Measurements from ENCODE around the gene PPP3R1.

PPP3R1 gene

DNA sequence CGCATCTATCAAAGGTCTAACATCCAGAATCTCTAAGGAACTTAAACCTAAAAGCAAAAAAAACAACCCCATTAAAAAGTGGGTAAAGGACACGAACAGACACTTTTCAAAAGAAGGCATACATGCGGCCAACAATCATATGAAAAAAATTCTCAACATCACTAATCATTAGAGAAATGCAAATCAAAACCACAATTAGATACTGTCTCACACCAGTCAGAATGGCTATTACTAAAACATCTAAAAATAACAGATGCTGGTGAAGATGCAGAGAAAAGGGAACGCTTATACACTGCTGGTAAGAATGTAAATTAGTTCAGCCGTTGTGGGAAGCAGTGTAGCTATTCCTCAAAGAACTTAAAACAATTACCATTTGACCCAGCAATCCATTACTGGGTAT, 38.0 kb downstream of the PPP3R1 start:
- Histone ChIP-seq H2BK120ac (ENCODE audit: insufficient read depth, low read length, poor library complexity) (no peak overlapping the region), H2AK5ac (ENCODE audit: low read length) (no peak overlapping the region), H2BK12ac (ENCODE audit: low read length) (no peak overlapping the region), H3K79me1 (ENCODE audit: low read length) (no peaks in the 10 kb centered on the region), H4K91ac (ENCODE audit: low read depth, low read length) (no peak overlapping the region), H3K4me1 (ENCODE audit: control insufficient read depth in 1 of 2, insufficient read depth in 2 of 2, low read length in 2 of 2) (no peaks in the 10 kb centered on the region), H2BK5ac (ENCODE audit: low read depth, low read length, poor library complexity) (no peak overlapping the region), H3K14ac (ENCODE audit: low read length) (no peak overlapping the region), H4K8ac (ENCODE audit: low read depth, low read length) (no peak overlapping the region), H3K27me3 (ENCODE audit: insufficient read depth, low read length) (no peaks in the 10 kb centered on the region), H4K12ac (ENCODE audit: low read depth, low read length) (no peak overlapping the region), H3K36me3 (ENCODE audit: control insufficient read depth in 1 of 2, insufficient read depth in 2 of 2, low read length in 2 of 2) (no peaks in the 10 kb centered on the region), H3K23ac (ENCODE audit: low read length) (no peak overlapping the region), H3K4me3 (ENCODE audit: low read depth, low read length) (no peak overlapping the region), H3K9ac (ENCODE audit: low read length) (no peak overlapping the region), H3K79me2 (ENCODE audit: control insufficient read depth, insufficient read depth, low read length, poor library complexity) (peaks cover 2% of the 10 kb centered on the region), H2AFZ (ENCODE audit: insufficient read depth, low read length, poor library complexity) (no peak overlapping the region), H3K4me2 (ENCODE audit: low read length) (no peak overlapping the region), H3K18ac (ENCODE audit: low read length) (no peak overlapping the region), H3K9me3 (ENCODE audit: insufficient read depth, low read depth, low read length) (peaks cover 2% of the 10 kb centered on the region), H3K27ac (ENCODE audit: low read depth, low read length) (no peak overlapping the region), H3K4ac (ENCODE audit: low read depth, low read length) (no peak overlapping the region)
- DNase-seq: no peak
- WGBS (ENCODE audit: extremely low coverage, insufficient coverage, insufficient read length): no CpG with 5 or more reads among the region's 5 CpGs

GRCh38 chr2:68206793-68207192, 45.5 kb downstream of the PPP3R1 start:
- Histone ChIP-seq H3K4me3 (ENCODE audit: low read depth, low read length) (no peak overlapping the region), H3K27ac (ENCODE audit: low read depth, low read length) (no peak overlapping the region), H3K9ac (ENCODE audit: low read length) (no peak overlapping the region), H2AFZ (ENCODE audit: insufficient read depth, low read length, poor library complexity) (no peak overlapping the region), H3K4me2 (ENCODE audit: low read length) (no peak overlapping the region), H4K8ac (ENCODE audit: low read depth, low read length) (no peak overlapping the region), H2BK120ac (ENCODE audit: insufficient read depth, low read length, poor library complexity) (no peak overlapping the region), H3K79me1 (ENCODE audit: low read length) (no peaks in the 10 kb centered on the region), H3K23ac (ENCODE audit: low read length) (no peak overlapping the region), H3K36me3 (ENCODE audit: control insufficient read depth in 1 of 2, insufficient read depth in 2 of 2, low read length in 2 of 2) (no peaks in the 10 kb centered on the region), H3K4ac (ENCODE audit: low read depth, low read length) (no peak overlapping the region), H3K9me3 (ENCODE audit: insufficient read depth, low read depth, low read length) (peaks cover 2% of the 10 kb centered on the region), H3K14ac (ENCODE audit: low read length) (no peak overlapping the region), H3K18ac (ENCODE audit: low read length) (no peak overlapping the region), H2BK5ac (ENCODE audit: low read depth, low read length, poor library complexity) (no peak overlapping the region), H3K79me2 (ENCODE audit: control insufficient read depth, insufficient read depth, low read length, poor library complexity) (no peaks in the 10 kb centered on the region), H3K27me3 (ENCODE audit: insufficient read depth, low read length) (no peaks in the 10 kb centered on the region), H2BK12ac (ENCODE audit: low read length) (no peak overlapping the region), H2AK5ac (ENCODE audit: low read length) (no peak overlapping the region), H4K91ac (ENCODE audit: low read depth, low read length) (no peak overlapping the region), H3K4me1 (ENCODE audit: control insufficient read depth in 1 of 2, insufficient read depth in 2 of 2, low read length in 2 of 2) (no peaks in the 10 kb centered on the region), H4K12ac (ENCODE audit: low read depth, low read length) (no peak overlapping the region)
- DNase-seq: no peak

GRCh38 chr2:68203587-68203986, 48.7 kb downstream of the PPP3R1 start:
- Histone ChIP-seq H3K4me1 (ENCODE audit: control insufficient read depth in 1 of 2, insufficient read depth in 2 of 2, low read length in 2 of 2) (no peaks in the 10 kb centered on the region), H3K4me2 (ENCODE audit: low read length) (no peak overlapping the region), H3K4me3 (ENCODE audit: low read depth, low read length) (no peak overlapping the region), H2AK5ac (ENCODE audit: low read length) (no peak overlapping the region), H4K12ac (ENCODE audit: low read depth, low read length) (no peak overlapping the region), H3K18ac (ENCODE audit: low read length) (no peak overlapping the region), H3K36me3 (ENCODE audit: control insufficient read depth in 1 of 2, insufficient read depth in 2 of 2, low read length in 2 of 2) (no peaks in the 10 kb centered on the region), H2BK120ac (ENCODE audit: insufficient read depth, low read length, poor library complexity) (no peak overlapping the region), H4K91ac (ENCODE audit: low read depth, low read length) (no peak overlapping the region), H3K9me3 (ENCODE audit: insufficient read depth, low read depth, low read length) (no peaks in the 10 kb centered on the region), H3K27me3 (ENCODE audit: insufficient read depth, low read length) (no peaks in the 10 kb centered on the region), H2AFZ (ENCODE audit: insufficient read depth, low read length, poor library complexity) (no peak overlapping the region), H4K8ac (ENCODE audit: low read depth, low read length) (no peak overlapping the region), H3K4ac (ENCODE audit: low read depth, low read length) (no peak overlapping the region), H3K27ac (ENCODE audit: low read depth, low read length) (no peak overlapping the region), H3K79me2 (ENCODE audit: control insufficient read depth, insufficient read depth, low read length, poor library complexity) (no peaks in the 10 kb centered on the region), H3K79me1 (ENCODE audit: low read length) (no peaks in the 10 kb centered on the region), H3K9ac (ENCODE audit: low read length) (no peak overlapping the region), H3K14ac (ENCODE audit: low read length) (no peak overlapping the region), H2BK5ac (ENCODE audit: low read depth, low read length, poor library complexity) (no peak overlapping the region), H3K23ac (ENCODE audit: low read length) (no peak overlapping the region), H2BK12ac (ENCODE audit: low read length) (no peak overlapping the region)
- WGBS (ENCODE audit: extremely low coverage, insufficient coverage, insufficient read length): no CpG with 5 or more reads among the region's 3 CpGs
- DNase-seq: no peak

DNA sequence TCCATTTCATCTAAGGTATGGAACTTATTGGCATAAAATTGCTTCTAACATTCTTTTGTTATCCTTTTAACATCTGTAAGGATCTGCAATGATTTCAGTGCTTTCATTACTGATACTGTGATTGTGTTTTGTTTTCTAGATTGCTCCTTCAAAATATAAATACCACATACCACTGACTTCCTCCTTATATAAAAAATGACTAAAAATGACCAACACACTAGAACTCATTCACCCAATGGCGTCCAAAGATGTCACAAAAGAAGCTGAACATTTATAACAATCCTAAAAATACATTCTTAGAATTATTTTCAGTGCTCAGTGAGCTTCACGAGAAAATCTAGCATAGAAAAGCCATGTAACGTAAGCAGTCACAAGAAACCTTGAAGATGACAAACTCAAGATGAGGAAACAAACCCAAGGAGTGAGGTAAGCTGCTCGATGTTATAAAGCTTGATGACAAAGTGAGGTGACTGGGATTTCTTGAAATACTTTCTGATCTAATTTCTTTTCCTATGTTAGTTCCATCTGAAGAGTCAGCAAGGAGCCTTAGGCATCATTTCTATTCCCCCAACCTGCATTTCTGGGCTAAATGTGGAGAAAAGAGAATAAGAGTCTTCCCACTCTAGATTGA, 52.1 kb downstream of the PPP3R1 start:
- peak in 1 of 2 donors; percentile 44 for DNase-seq
- Histone ChIP-seq H2AK5ac (ENCODE audit: low read length) (no peak overlapping the region), H2AFZ (ENCODE audit: insufficient read depth, low read length, poor library complexity) (no peak overlapping the region), H3K4me3 (ENCODE audit: low read depth, low read length) (no peak overlapping the region), H3K27me3 (ENCODE audit: insufficient read depth, low read length) (no peaks in the 10 kb centered on the region), H3K27ac (ENCODE audit: low read depth, low read length) (no peak overlapping the region), H3K9me3 (ENCODE audit: insufficient read depth, low read depth, low read length) (no peaks in the 10 kb centered on the region), H3K4me1 (ENCODE audit: control insufficient read depth in 1 of 2, insufficient read depth in 2 of 2, low read length in 2 of 2) (no peaks in the 10 kb centered on the region), H3K79me1 (ENCODE audit: low read length) (no peaks in the 10 kb centered on the region), H3K18ac (ENCODE audit: low read length) (no peak overlapping the region), H4K91ac (ENCODE audit: low read depth, low read length) (no peak overlapping the region), H3K4ac (ENCODE audit: low read depth, low read length) (no peak overlapping the region), H4K8ac (ENCODE audit: low read depth, low read length) (no peak overlapping the region), H3K4me2 (ENCODE audit: low read length) (no peak overlapping the region), H2BK12ac (ENCODE audit: low read length) (no peak overlapping the region), H4K12ac (ENCODE audit: low read depth, low read length) (no peak overlapping the region), H2BK5ac (ENCODE audit: low read depth, low read length, poor library complexity) (no peak overlapping the region), H3K79me2 (ENCODE audit: control insufficient read depth, insufficient read depth, low read length, poor library complexity) (no peaks in the 10 kb centered on the region), H3K14ac (ENCODE audit: low read length) (no peak overlapping the region), H3K23ac (ENCODE audit: low read length) (no peak overlapping the region), H3K9ac (ENCODE audit: low read length) (no peak overlapping the region), H2BK120ac (ENCODE audit: insufficient read depth, low read length, poor library complexity) (no peak overlapping the region), H3K36me3 (ENCODE audit: control insufficient read depth in 1 of 2, insufficient read depth in 2 of 2, low read length in 2 of 2) (no peaks in the 10 kb centered on the region)
- no CpG with 5 or more reads among the region's 4 CpGs for WGBS (ENCODE audit: extremely low coverage, insufficient coverage, insufficient read length)

Measured in trophoblast cell (in vitro differentiated cells and primary cell).